ENCODE data around the gene CCDC187. TPM values are rescaled to one million over a fixed set of nuclear protein-coding genes. Genes with fewer than 3 reads are reported as not detected.
A peak's percentile ranks its signal among the peaks of the same experiment; 100 is the strongest.

CCDC187 gene
- total and polyA plus RNA-seq, 2 of the 8 experiments (the other 6 are each of a cell fraction or from before 2014, with no cell fraction given), result 0.02 TPM; not detected in 1

- peaks cover 0 to 2% of the 10 kb centered on the region in 2 experiments for H4K20me1 ChIP-seq (replicated peaks in 1 of 2; ENCODE audit: control insufficient read depth in 1 of 2, insufficient read depth in 2 of 2, low read length in 2 of 2)
- H3K14ac ChIP-seq (ENCODE audit: insufficient read length), result no peak overlapping the region
- H3K23ac ChIP-seq (ENCODE audit: insufficient read length), result no peak overlapping the region
- no peak overlapping the region for H2BK5ac ChIP-seq (ENCODE audit: low read depth, low read length)
- ChIA-PET CTCF (ENCODE audit: partially characterized antibody) (interaction anchor here (0.9 to 2.7 kb wide), 4 partner anchors 9 to 129 kb away, joined by 3 to 11 read pairs (median 4); no protein-coding TSS in a partner anchor), POLR2A (ENCODE audit: partially characterized antibody) (interaction anchor here (1.5 kb wide), 1 partner anchor 14 kb away, joined by 3 read pairs; no protein-coding TSS in a partner anchor)
- peak overlapping the region; percentile 4; the same call in 1 of the 2 replicates for H4K8ac ChIP-seq (ENCODE audit: extremely low read depth, insufficient read depth, low read length)
- no peak overlapping the region for H2AFZ ChIP-seq (ENCODE audit: low read length)
- TF ChIP-seq RBBP5 (IDR thresholded peaks at IDR 0.05; ENCODE audit: borderline replicate concordance, low read depth, low read length), result no peak
- no peak for TF ChIP-seq SP1 (IDR thresholded peaks at IDR 0.05; ENCODE audit: low read depth, low read length)
- no peak for TF ChIP-seq ZNF274 (IDR thresholded peaks at IDR 0.05; ENCODE audit: borderline replicate concordance, extremely low read depth, low read length)
- no peak overlapping the region for H4K5ac ChIP-seq (ENCODE audit: insufficient read length, low read depth, low read length)
- H3K23me2 ChIP-seq (ENCODE audit: low read depth, low read length), result no peaks in the 10 kb centered on the region
- no peaks in the 10 kb centered on the region for H3K79me1 ChIP-seq (ENCODE audit: low read depth, low read length)
- no peak overlapping the region for H3K4ac ChIP-seq (replicated peaks; ENCODE audit: insufficient read length, low read depth, low read length)
- H3K36me3 ChIP-seq (ENCODE audit: control insufficient read depth in 2 of 4, insufficient read depth in 4 of 4, low read length in 3 of 4), result no peaks in the 10 kb centered on the region
- no peak overlapping the region for H2BK15ac ChIP-seq (ENCODE audit: low read length)
- no peak overlapping the region for H3K4me3 ChIP-seq (ENCODE audit: extremely low read depth in 1 of 4, insufficient read depth in 2 of 4, low read depth in 3 of 4, low read length in 4 of 4)
- WGBS, 2 experiments (ENCODE audit: extremely low coverage in 1 of 2, insufficient coverage in 1 of 2, insufficient read length in 1 of 2, insufficient replicate concordance in 2 of 2, low coverage in 1 of 2, low lambda C conversion rate in 2 of 2, missing lambda C conversion rate in 1 of 2), result 91% methylated on average over 7 of the region's 7 CpGs; no CpG with 5 or more reads in 1 of the 2 experiments
- no peaks in the 10 kb centered on the region; a peak in 1 of 4 replicates for H3K9me3 ChIP-seq (ENCODE audit: insufficient read depth in 2 of 2, low read depth in 1 of 2, low read length in 1 of 2)
- no peaks in the 10 kb centered on the region; a peak in 1 of 7 replicates for H3K4me1 ChIP-seq (replicated peaks in 1 of 4; ENCODE audit: control insufficient read depth in 3 of 4, insufficient read depth in 4 of 4, low read length in 3 of 4)
- H2AK5ac ChIP-seq (ENCODE audit: low read depth, low read length), result no peak overlapping the region
- H3K4me2 ChIP-seq (ENCODE audit: insufficient read depth in 1 of 2, low read depth in 2 of 2, low read length in 2 of 2), result no peak overlapping the region
- H2BK20ac ChIP-seq (ENCODE audit: low read length), result no peak overlapping the region
- DNase-seq (ENCODE audit: low read depth in 1 of 2, low spot score in 2 of 2), result no peak
- H4K91ac ChIP-seq (replicated peaks; ENCODE audit: insufficient read length, low read length), result no peak overlapping the region
- H3K27me3 ChIP-seq (replicated peaks in 1 of 4; ENCODE audit: control insufficient read depth in 3 of 4, extremely low read depth in 1 of 4, insufficient read depth in 3 of 4, low read length in 3 of 4), result no peaks in the 10 kb centered on the region
- H3K79me2 ChIP-seq (ENCODE audit: control insufficient read depth in 1 of 2, insufficient read depth in 2 of 2, low read length in 2 of 2), result no peaks in the 10 kb centered on the region
- no peak overlapping the region for H2BK120ac ChIP-seq (replicated peaks; ENCODE audit: low read depth, low read length)
- FAIRE-seq, result no peak
- H3K18ac ChIP-seq (ENCODE audit: extremely low read depth, low read length), result no peak overlapping the region
- H3K56ac ChIP-seq (replicated peaks; ENCODE audit: insufficient read length, low read depth, low read length), result no peak overlapping the region
- no peak overlapping the region for H3K9ac ChIP-seq (replicated peaks in 1 of 4; ENCODE audit: extremely low read depth in 1 of 4, low read depth in 3 of 4, low read length in 3 of 4)
- H2BK12ac ChIP-seq (ENCODE audit: low read depth, low read length), result no peak overlapping the region
- H3K27ac ChIP-seq (ENCODE audit: low read depth, low read length), result no peak overlapping the region
Observed at GRCh38 chr9:136299541-136299940, 4.4 kb downstream of the CCDC187 start.
